ENCODE measurements around the gene GLI2. TPM values are rescaled to one million over a fixed set of nuclear protein-coding genes. Genes with fewer than 3 reads are reported as not detected.

Gene GLI2
- total RNA-seq, 1 experiment from 2014 or later = 3.4 TPM

GRCh38 chr2:120715353-120715752, 20.3 kb upstream of the GLI2 start:
- TF ChIP-seq CBX3 (IDR thresholded peaks at IDR 0.05; ENCODE audit: low read depth) (no peak), RAD21 (IDR thresholded peaks at IDR 0.05; ENCODE audit: low read depth) (no peak), YY1 (IDR thresholded peaks at IDR 0.05; ENCODE audit: extremely low read depth, insufficient replicate concordance, low read depth, low read length) (no peak), JUND (IDR thresholded peaks at IDR 0.05) (no peak), FOSL1 (IDR thresholded peaks at IDR 0.05; ENCODE audit: low read depth) (no peak), ZFX (IDR thresholded peaks at IDR 0.05) (no peak), POLR2A (IDR thresholded peaks at IDR 0.05; ENCODE audit: borderline replicate concordance, extremely low read depth, insufficient read depth, insufficient read length) (no peak), EGR1 (IDR thresholded peaks at IDR 0.05; ENCODE audit: low read depth) (no peak), SP1 (IDR thresholded peaks at IDR 0.05; ENCODE audit: low read depth) (no peak), SRF (IDR thresholded peaks at IDR 0.05; ENCODE audit: low read depth) (no peak), CTCF (IDR thresholded peaks at IDR 0.05 in 2 of 3, conservative IDR thresholded peaks at IDR 0.05 in 1 of 3; ENCODE audit: borderline replicate concordance in 1 of 3, insufficient read depth in 1 of 3, low read depth in 2 of 3, low read length in 2 of 3) (no peak)
- TF ChIP-seq, protein P1, sequence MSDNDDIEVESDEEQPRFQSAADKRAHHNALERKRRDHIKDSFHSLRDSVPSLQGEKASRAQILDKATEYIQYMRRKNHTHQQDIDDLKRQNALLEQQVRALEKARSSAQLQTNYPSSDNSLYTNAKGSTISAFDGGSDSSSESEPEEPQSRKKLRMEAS (IDR thresholded peaks at IDR 0.05) = no peak
- TF ChIP-seq, protein P2, sequence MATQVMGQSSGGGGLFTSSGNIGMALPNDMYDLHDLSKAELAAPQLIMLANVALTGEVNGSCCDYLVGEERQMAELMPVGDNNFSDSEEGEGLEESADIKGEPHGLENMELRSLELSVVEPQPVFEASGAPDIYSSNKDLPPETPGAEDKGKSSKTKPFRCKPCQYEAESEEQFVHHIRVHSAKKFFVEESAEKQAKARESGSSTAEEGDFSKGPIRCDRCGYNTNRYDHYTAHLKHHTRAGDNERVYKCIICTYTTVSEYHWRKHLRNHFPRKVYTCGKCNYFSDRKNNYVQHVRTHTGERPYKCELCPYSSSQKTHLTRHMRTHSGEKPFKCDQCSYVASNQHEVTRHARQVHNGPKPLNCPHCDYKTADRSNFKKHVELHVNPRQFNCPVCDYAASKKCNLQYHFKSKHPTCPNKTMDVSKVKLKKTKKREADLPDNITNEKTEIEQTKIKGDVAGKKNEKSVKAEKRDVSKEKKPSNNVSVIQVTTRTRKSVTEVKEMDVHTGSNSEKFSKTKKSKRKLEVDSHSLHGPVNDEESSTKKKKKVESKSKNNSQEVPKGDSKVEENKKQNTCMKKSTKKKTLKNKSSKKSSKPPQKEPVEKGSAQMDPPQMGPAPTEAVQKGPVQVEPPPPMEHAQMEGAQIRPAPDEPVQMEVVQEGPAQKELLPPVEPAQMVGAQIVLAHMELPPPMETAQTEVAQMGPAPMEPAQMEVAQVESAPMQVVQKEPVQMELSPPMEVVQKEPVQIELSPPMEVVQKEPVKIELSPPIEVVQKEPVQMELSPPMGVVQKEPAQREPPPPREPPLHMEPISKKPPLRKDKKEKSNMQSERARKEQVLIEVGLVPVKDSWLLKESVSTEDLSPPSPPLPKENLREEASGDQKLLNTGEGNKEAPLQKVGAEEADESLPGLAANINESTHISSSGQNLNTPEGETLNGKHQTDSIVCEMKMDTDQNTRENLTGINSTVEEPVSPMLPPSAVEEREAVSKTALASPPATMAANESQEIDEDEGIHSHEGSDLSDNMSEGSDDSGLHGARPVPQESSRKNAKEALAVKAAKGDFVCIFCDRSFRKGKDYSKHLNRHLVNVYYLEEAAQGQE (IDR thresholded peaks at IDR 0.05; ENCODE audit: low read depth) = no peak
- no peaks in the 10 kb centered on the region for H3K9me3 ChIP-seq (ENCODE audit: control insufficient read depth in 1 of 2, insufficient read depth in 1 of 2, low read depth in 1 of 2, low read length in 2 of 2)
- DNase-seq (ENCODE audit: low read depth, low spot score) (no peak), ATAC-seq (no peak)
- H3K9ac ChIP-seq (ENCODE audit: low read length) = no peak overlapping the region
- ChIA-PET RAD21 (ENCODE audit: low non-redundant PET in 1 of 2, low total read pairs in 2 of 2, uncharacterized antibody in 2 of 2, unreplicated experiment in 2 of 2) (no interaction called here), CTCF (no interaction called here), POLR2A (interaction anchor here (1.0 kb wide), 1 partner anchor 360 kb away, joined by 4 read pairs; no protein-coding TSS in a partner anchor)
- H2AFZ ChIP-seq (ENCODE audit: low read depth, low read length, poor library complexity, severe bottlenecking) = no peak overlapping the region
- H3K4me1 ChIP-seq (ENCODE audit: control insufficient read depth in 1 of 2, insufficient read depth in 2 of 2, low read length in 2 of 2) = no peaks in the 10 kb centered on the region
- intact Hi-C loops (cut with micrococcal nuclease) = no loop called here
- H3K27ac ChIP-seq (ENCODE audit: low read depth, low read length) = no peak overlapping the region
- no peaks in the 10 kb centered on the region for H3K36me3 ChIP-seq (ENCODE audit: control insufficient read depth in 1 of 2, insufficient read depth in 2 of 2, low read length in 2 of 2)
- H3K4me2 ChIP-seq (ENCODE audit: low read length) = no peak overlapping the region
- BruUV-seq (replicated peaks) = no TSS peak
- H3K79me2 ChIP-seq (ENCODE audit: insufficient read depth, low read length) = no peaks in the 10 kb centered on the region
- no peak overlapping the region for H3K4me3 ChIP-seq (replicated peaks in 1 of 2; ENCODE audit: low read depth in 1 of 2, low read length in 2 of 2)
- no peaks in the 10 kb centered on the region for H3K9me2 ChIP-seq (ENCODE audit: insufficient read depth)
- no peaks in the 10 kb centered on the region for H3K27me3 ChIP-seq (ENCODE audit: insufficient read depth, low read length)
- H4K20me1 ChIP-seq (ENCODE audit: insufficient read depth) = no peaks in the 10 kb centered on the region

Data from HCT116 (cell line).